ENCODE results near the gene DUSP6. TPM values are rescaled to one million over a fixed set of nuclear protein-coding genes. Genes with fewer than 3 reads are reported as not detected.

DUSP6 gene
- total RNA-seq, 1 donor from 2014 or later, result 80.1 TPM

- DNase-seq (ENCODE audit: low spot score, unreplicated experiment), result no peak
Observed at GRCh38 chr12:89346741-89347324, 5.5 kb downstream of the DUSP6 start.

GRCh38 chr12:89345830-89346740 lies 6.2 kb downstream of the DUSP6 start:
- H3K36me3 Mint-ChIP-seq (ENCODE audit: insufficient read depth), result peaks cover 22% of the 10 kb centered on the region
- peak overlapping the region; percentile 80 for H3K27ac Mint-ChIP-seq
- peak overlapping the region; percentile 14 for H3K4me3 Mint-ChIP-seq (ENCODE audit: low read depth)
- TF ChIP-seq, protein P1, sequence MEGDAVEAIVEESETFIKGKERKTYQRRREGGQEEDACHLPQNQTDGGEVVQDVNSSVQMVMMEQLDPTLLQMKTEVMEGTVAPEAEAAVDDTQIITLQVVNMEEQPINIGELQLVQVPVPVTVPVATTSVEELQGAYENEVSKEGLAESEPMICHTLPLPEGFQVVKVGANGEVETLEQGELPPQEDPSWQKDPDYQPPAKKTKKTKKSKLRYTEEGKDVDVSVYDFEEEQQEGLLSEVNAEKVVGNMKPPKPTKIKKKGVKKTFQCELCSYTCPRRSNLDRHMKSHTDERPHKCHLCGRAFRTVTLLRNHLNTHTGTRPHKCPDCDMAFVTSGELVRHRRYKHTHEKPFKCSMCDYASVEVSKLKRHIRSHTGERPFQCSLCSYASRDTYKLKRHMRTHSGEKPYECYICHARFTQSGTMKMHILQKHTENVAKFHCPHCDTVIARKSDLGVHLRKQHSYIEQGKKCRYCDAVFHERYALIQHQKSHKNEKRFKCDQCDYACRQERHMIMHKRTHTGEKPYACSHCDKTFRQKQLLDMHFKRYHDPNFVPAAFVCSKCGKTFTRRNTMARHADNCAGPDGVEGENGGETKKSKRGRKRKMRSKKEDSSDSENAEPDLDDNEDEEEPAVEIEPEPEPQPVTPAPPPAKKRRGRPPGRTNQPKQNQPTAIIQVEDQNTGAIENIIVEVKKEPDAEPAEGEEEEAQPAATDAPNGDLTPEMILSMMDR (IDR thresholded peaks at IDR 0.05; ENCODE audit: unreplicated experiment), result no peak
- H3K9me3 Mint-ChIP-seq (ENCODE audit: low read depth), result no peaks in the 10 kb centered on the region
- no peaks in the 10 kb centered on the region for H3K27me3 Mint-ChIP-seq
- DNase-seq (ENCODE audit: low spot score, unreplicated experiment), result no peak
- H3K4me1 Mint-ChIP-seq (ENCODE audit: low read depth), result peaks cover 62% of the 10 kb centered on the region

More at GRCh38 chr12:89346741-89347324, 5.5 kb downstream of the DUSP6 start:
- peak overlapping the region; percentile 14 for H3K4me3 Mint-ChIP-seq (ENCODE audit: low read depth)
- no peaks in the 10 kb centered on the region for H3K9me3 Mint-ChIP-seq (ENCODE audit: low read depth)
- H3K36me3 Mint-ChIP-seq (ENCODE audit: insufficient read depth), result peaks cover 22% of the 10 kb centered on the region
- peaks cover 62% of the 10 kb centered on the region for H3K4me1 Mint-ChIP-seq (ENCODE audit: low read depth)
- H3K27me3 Mint-ChIP-seq, result no peaks in the 10 kb centered on the region
- TF ChIP-seq, protein P1 (IDR thresholded peaks at IDR 0.05; ENCODE audit: unreplicated experiment), result no peak
- H3K27ac Mint-ChIP-seq, result peak overlapping the region; percentile 80

DNA sequence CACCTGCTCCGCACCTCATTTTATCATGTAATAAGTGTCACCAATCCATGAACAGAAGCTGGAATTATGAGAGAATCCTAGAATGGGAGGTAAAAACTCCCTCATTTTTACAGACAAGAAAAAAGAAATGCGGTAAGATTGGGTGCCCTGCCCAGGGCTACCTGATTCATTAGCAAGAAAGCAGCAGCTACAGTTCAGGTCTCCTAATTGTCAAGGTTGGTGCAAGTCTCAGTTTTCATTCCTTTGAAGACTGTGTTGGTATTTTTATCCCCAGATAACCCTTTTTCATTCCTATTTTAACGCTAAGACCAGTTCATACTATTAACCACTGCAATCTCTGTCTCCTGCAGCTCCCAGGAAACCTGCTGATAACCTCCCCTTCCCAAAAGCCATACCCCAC lies 6.9 kb downstream of the DUSP6 start:
- H3K36me3 Mint-ChIP-seq (ENCODE audit: insufficient read depth), result peaks cover 16% of the 10 kb centered on the region
- TF ChIP-seq, protein P1 (IDR thresholded peaks at IDR 0.05; ENCODE audit: unreplicated experiment), result no peak
- peaks cover 60% of the 10 kb centered on the region for H3K4me1 Mint-ChIP-seq (ENCODE audit: low read depth)
- H3K27ac Mint-ChIP-seq, result peak overlapping the region; percentile 80
- no peak overlapping the region for H3K4me3 Mint-ChIP-seq (ENCODE audit: low read depth)
- DNase-seq (ENCODE audit: low spot score, unreplicated experiment), result no peak
- H3K27me3 Mint-ChIP-seq, result no peaks in the 10 kb centered on the region
- no peaks in the 10 kb centered on the region for H3K9me3 Mint-ChIP-seq (ENCODE audit: low read depth)

DNA sequence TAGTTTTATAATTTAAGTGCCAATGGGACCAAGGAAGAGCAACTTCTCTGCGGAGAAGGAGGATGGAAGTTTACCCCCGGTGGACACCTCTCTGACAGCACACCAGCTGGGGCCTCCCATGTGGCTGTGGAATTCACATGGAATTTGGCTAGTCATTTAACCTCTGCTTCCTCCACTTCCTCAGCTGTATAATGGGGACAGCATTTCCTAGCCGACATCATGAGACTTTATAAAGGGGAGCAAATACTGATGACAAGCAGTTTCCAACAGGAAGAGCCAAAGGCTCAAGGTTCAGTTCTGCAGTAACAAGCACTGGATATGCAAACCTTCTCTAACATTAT lies 7.5 kb downstream of the DUSP6 start:
- H3K9me3 Mint-ChIP-seq (ENCODE audit: low read depth), result no peaks in the 10 kb centered on the region
- H3K36me3 Mint-ChIP-seq (ENCODE audit: insufficient read depth), result peaks cover 14% of the 10 kb centered on the region
- no peak overlapping the region for H3K4me3 Mint-ChIP-seq (ENCODE audit: low read depth)
- TF ChIP-seq, protein P1 (IDR thresholded peaks at IDR 0.05; ENCODE audit: unreplicated experiment), result no peak
- H3K4me1 Mint-ChIP-seq (ENCODE audit: low read depth), result peaks cover 58% of the 10 kb centered on the region
- no peak for DNase-seq (ENCODE audit: low spot score, unreplicated experiment)
- H3K27ac Mint-ChIP-seq, result peak overlapping the region; percentile 83
- no peaks in the 10 kb centered on the region for H3K27me3 Mint-ChIP-seq

GRCh38 chr12:89344043-89344861 lies 8.0 kb downstream of the DUSP6 start:
- peaks cover 56% of the 10 kb centered on the region for H3K4me1 Mint-ChIP-seq (ENCODE audit: low read depth)
- no peak overlapping the region for H3K4me3 Mint-ChIP-seq (ENCODE audit: low read depth)
- H3K9me3 Mint-ChIP-seq (ENCODE audit: low read depth), result no peaks in the 10 kb centered on the region
- no peaks in the 10 kb centered on the region for H3K27me3 Mint-ChIP-seq
- no peak for DNase-seq (ENCODE audit: low spot score, unreplicated experiment)
- TF ChIP-seq, protein P1 (IDR thresholded peaks at IDR 0.05; ENCODE audit: unreplicated experiment), result no peak
- peak overlapping the region; percentile 83 for H3K27ac Mint-ChIP-seq
- H3K36me3 Mint-ChIP-seq (ENCODE audit: insufficient read depth), result peaks cover 14% of the 10 kb centered on the region

Data from progenitor cell of endocrine pancreas (in vitro differentiated cells).